OCI-LY7 (cell line): ENCODE data around the gene TWF1.

Experiments used
- EZH2phosphoT487 ChIP-seq: fragments of 200-600 bp; sonication (generic); IDR thresholded peaks from 2 replicates; pipeline ENCODE4 v1.6.1; 2018; ENCODE audit warnings: low read depth, borderline replicate concordance, mild to moderate bottlenecking, mixed run types, antibody characterized with exemption, low read length, moderate library complexity, mixed read lengths
- TF ChIP-seq, protein P1 (sequence below): fragments of 200-600 bp; sonication (generic); conservative IDR thresholded peaks from 2 replicates; pipeline ENCODE4 v1.5.1; 2014; ENCODE audit warnings: mild to moderate bottlenecking, antibody characterized with exemption, low read length, moderate library complexity, mixed read lengths

GRCh38 chr12:43766291-43766690 is 39.8 kb downstream of the TWF1 start:
- TF ChIP-seq, protein P1, sequence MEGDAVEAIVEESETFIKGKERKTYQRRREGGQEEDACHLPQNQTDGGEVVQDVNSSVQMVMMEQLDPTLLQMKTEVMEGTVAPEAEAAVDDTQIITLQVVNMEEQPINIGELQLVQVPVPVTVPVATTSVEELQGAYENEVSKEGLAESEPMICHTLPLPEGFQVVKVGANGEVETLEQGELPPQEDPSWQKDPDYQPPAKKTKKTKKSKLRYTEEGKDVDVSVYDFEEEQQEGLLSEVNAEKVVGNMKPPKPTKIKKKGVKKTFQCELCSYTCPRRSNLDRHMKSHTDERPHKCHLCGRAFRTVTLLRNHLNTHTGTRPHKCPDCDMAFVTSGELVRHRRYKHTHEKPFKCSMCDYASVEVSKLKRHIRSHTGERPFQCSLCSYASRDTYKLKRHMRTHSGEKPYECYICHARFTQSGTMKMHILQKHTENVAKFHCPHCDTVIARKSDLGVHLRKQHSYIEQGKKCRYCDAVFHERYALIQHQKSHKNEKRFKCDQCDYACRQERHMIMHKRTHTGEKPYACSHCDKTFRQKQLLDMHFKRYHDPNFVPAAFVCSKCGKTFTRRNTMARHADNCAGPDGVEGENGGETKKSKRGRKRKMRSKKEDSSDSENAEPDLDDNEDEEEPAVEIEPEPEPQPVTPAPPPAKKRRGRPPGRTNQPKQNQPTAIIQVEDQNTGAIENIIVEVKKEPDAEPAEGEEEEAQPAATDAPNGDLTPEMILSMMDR = no peak
- TF ChIP-seq EZH2phosphoT487 = no peak
